ENCODE data around the gene ZGLP1. TPM values are rescaled to one million over a fixed set of nuclear protein-coding genes. Genes with fewer than 3 reads are reported as not detected.
A peak's percentile ranks its signal among the peaks of the same experiment; 100 is the strongest.

ZGLP1 gene
- total and polyA plus RNA-seq, 2 of the 13 experiments (the other 11 are each of a cell fraction or from before 2014, with no cell fraction given), result 2.4 to 3.0 TPM

GRCh38 chr19:10346509-10346908 lies 36.9 kb upstream of the ZGLP1 start (continued):
- TF ChIP-seq ARID5B (CRISPR knock-in tag; IDR thresholded peaks at IDR 0.05) (peak; percentile 55), POLR2AphosphoS2 (IDR thresholded peaks at IDR 0.05; ENCODE audit: low read depth, low read length) (no peak), ZBTB21 (CRISPR knock-in tag; IDR thresholded peaks at IDR 0.05) (peak; percentile 38; the same call in 1 of the 2 replicates), POLR2AphosphoS5 (IDR thresholded peaks at IDR 0.05; ENCODE audit: low read depth, low read length) (no peak), ZSCAN30 (CRISPR knock-in tag; IDR thresholded peaks at IDR 0.05) (no peak), HOXA5 (CRISPR knock-in tag; IDR thresholded peaks at IDR 0.05) (no peak), RFXAP (CRISPR knock-in tag; IDR thresholded peaks at IDR 0.05; ENCODE audit: borderline replicate concordance) (peak; percentile 85), ZNF235 (CRISPR knock-in tag; IDR thresholded peaks at IDR 0.05; ENCODE audit: borderline replicate concordance) (no peak), HMG20A (CRISPR knock-in tag; IDR thresholded peaks at IDR 0.05; ENCODE audit: borderline replicate concordance) (no peak), EP300 (IDR thresholded peaks at IDR 0.05; ENCODE audit: low read depth in 2 of 2, low read length in 2 of 2) (no peak), EP300 (CRISPR knock-in tag; IDR thresholded peaks at IDR 0.05; ENCODE audit: borderline replicate concordance) (no peak), NR2F6 (IDR thresholded peaks at IDR 0.05) (no peak), NR2F6 (CRISPR knock-in tag; IDR thresholded peaks at IDR 0.05) (peak; percentile 35; the same call in 1 of the 2 replicates), SP5 (CRISPR knock-in tag; IDR thresholded peaks at IDR 0.05; ENCODE audit: borderline replicate concordance, low read depth) (0 out of 2 replicates have a peak, but pooled peaks have one; percentile 17), CEBPG (CRISPR knock-in tag; IDR thresholded peaks at IDR 0.05) (peak; percentile 95)

Data from HepG2 (cell line).